ENCODE measurements around the gene GADD45A.
"Not testable (repeated sequence)": the region's sequence is repeated elsewhere in the genome, so short reads cannot be mapped to it uniquely, and the experiment has no call there.

The GADD45A gene

GRCh38 chr1:67653304-67653703 is 31.7 kb upstream of the GADD45A start:
- Mint-ChIP-seq H3K9me3 (no peaks in the 10 kb centered on the region), H3K36me3 (ENCODE audit: low read depth) (no peaks in the 10 kb centered on the region), H3K27ac (no peak overlapping the region), H3K4me3 (no peak overlapping the region), H3K27me3 (ENCODE audit: low read depth) (peaks cover 11% of the 10 kb centered on the region), H3K4me1 (ENCODE audit: low read depth) (no peaks in the 10 kb centered on the region)
- DNase-seq (ENCODE audit: low spot score): no peak

DNA sequence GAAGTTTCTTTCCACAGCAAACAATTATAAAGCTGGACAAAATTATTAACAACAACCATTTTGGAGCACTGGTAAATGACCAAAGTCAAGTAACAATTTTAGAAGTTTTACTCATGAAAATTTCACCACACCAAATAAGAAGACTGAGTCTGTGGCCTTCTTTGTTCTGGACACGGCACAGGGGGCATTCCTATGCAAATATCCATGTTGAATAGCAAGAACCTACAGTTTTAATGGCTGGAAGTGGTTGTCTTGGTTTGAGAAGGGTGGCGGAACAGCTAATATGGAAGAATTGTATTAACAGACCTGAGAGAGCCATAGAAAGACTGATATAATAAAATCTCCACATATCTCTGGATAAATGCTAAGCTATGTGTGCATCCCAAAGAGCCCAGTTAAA is 29.4 kb upstream of the GADD45A start:
- Mint-ChIP-seq H3K36me3 (ENCODE audit: low read depth) (no peaks in the 10 kb centered on the region), H3K9me3 (no peaks in the 10 kb centered on the region), H3K27ac (no peak overlapping the region), H3K4me3 (no peak overlapping the region), H3K27me3 (ENCODE audit: low read depth) (peaks cover 20% of the 10 kb centered on the region), H3K4me1 (ENCODE audit: low read depth) (no peaks in the 10 kb centered on the region)
- no peak for DNase-seq (ENCODE audit: low spot score)

DNA sequence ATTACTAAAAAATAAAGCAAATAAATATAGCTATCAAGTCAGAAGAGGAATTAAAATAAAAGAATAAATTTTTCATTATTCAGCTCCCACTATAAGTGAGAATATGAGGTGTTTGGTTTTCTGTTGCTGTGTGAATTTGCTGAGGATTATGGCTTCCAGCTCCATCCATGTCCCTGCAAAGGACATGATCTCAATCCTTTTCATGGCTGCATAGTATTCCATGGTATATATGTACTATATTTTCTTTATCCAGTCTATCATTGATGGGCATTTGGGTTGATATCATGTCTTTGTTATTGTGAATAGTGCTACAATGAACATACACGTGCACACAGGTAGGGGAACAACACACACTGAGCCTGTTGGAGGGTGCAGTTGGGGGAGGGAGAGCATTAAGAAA is 27.8 kb upstream of the GADD45A start:
- not testable (repeated sequence) for H3K9me3 Mint-ChIP-seq; H3K4me1 Mint-ChIP-seq (ENCODE audit: low read depth); H3K27ac Mint-ChIP-seq; H3K4me3 Mint-ChIP-seq; DNase-seq (ENCODE audit: low spot score); H3K36me3 Mint-ChIP-seq (ENCODE audit: low read depth)
- peaks cover 25% of the 10 kb centered on the region for H3K27me3 Mint-ChIP-seq (ENCODE audit: low read depth)

DNA sequence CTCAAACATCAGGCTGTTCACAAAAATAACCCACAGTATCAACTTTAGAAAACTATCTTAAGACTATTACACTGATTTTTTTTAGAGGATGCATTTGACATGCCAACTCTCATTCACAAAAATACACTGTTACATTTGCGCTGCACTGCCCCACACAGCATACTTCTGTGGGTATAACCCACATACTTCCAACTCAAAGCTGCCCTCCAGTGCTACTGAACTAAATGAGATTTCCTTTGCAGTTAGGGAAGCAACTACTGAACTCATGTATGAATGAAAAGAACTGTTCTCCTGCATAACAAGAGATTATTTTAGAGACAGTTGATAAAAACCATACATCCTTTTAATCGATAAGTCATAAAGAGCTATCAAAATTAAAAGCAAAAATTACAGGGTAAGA is 25.8 kb upstream of the GADD45A start:
- Mint-ChIP-seq H3K4me3 (no peak overlapping the region), H3K4me1 (ENCODE audit: low read depth) (no peaks in the 10 kb centered on the region), H3K27ac (no peak overlapping the region), H3K27me3 (ENCODE audit: low read depth) (peaks cover 25% of the 10 kb centered on the region), H3K9me3 (no peaks in the 10 kb centered on the region), H3K36me3 (ENCODE audit: low read depth) (no peaks in the 10 kb centered on the region)
- DNase-seq (ENCODE audit: low spot score): no peak

GRCh38 chr1:67662884-67663283 is 22.1 kb upstream of the GADD45A start:
- Mint-ChIP-seq H3K4me3 (no peak overlapping the region), H3K36me3 (ENCODE audit: low read depth) (no peaks in the 10 kb centered on the region), H3K27me3 (ENCODE audit: low read depth) (peaks cover 29% of the 10 kb centered on the region), H3K4me1 (ENCODE audit: low read depth) (no peaks in the 10 kb centered on the region), H3K27ac (no peak overlapping the region), H3K9me3 (no peaks in the 10 kb centered on the region)
- no peak for DNase-seq (ENCODE audit: low spot score)

DNA sequence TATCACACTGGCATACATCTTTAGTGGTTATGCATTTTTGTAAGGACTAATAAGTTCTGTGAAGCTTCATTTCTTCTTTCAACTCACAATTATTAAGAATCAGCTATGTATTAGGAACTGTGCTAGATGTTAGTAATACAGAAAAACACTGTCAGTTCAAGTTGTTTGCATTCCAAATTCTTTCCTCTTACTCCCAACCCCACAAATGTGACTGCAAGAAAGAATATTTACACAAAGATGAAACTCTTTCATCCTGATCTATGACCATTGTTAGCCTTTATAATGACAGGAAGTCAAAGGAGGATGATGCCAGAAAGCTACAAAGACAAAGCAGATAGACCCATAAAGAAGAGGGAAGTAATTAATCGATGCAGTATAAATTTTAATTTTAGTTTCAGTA is 21.0 kb upstream of the GADD45A start:
- Mint-ChIP-seq H3K4me3 (no peak overlapping the region), H3K27ac (no peak overlapping the region)

GRCh38 chr1:67665307-67665706 is 19.7 kb upstream of the GADD45A start:
- H3K4me3 Mint-ChIP-seq; DNase-seq (ENCODE audit: low spot score); H3K27ac Mint-ChIP-seq; H3K4me1 Mint-ChIP-seq (ENCODE audit: low read depth); H3K36me3 Mint-ChIP-seq (ENCODE audit: low read depth); H3K9me3 Mint-ChIP-seq: not testable (repeated sequence)
- H3K27me3 Mint-ChIP-seq (ENCODE audit: low read depth): peaks cover 32% of the 10 kb centered on the region

More for the DNA sequence above, 21.0 kb upstream of the GADD45A start:
- H3K27me3 Mint-ChIP-seq (ENCODE audit: low read depth): peaks cover 30% of the 10 kb centered on the region
- H3K4me1 Mint-ChIP-seq (ENCODE audit: low read depth): no peaks in the 10 kb centered on the region
- H3K9me3 Mint-ChIP-seq: no peaks in the 10 kb centered on the region
- no peaks in the 10 kb centered on the region for H3K36me3 Mint-ChIP-seq (ENCODE audit: low read depth)
- DNase-seq (ENCODE audit: low spot score): no peak

GRCh38 chr1:67666636-67667035 is 18.4 kb upstream of the GADD45A start:
- no peaks in the 10 kb centered on the region for H3K36me3 Mint-ChIP-seq (ENCODE audit: low read depth)
- no peaks in the 10 kb centered on the region for H3K9me3 Mint-ChIP-seq
- no peaks in the 10 kb centered on the region for H3K4me1 Mint-ChIP-seq (ENCODE audit: low read depth)

GRCh38 chr1:67668660-67669059 is 16.3 kb upstream of the GADD45A start:
- H3K36me3 Mint-ChIP-seq (ENCODE audit: low read depth): no peaks in the 10 kb centered on the region
- H3K4me1 Mint-ChIP-seq (ENCODE audit: low read depth): peaks cover 3% of the 10 kb centered on the region
- H3K4me3 Mint-ChIP-seq: no peak overlapping the region
- H3K27me3 Mint-ChIP-seq (ENCODE audit: low read depth): peaks cover 44% of the 10 kb centered on the region
- no peak for DNase-seq (ENCODE audit: low spot score)
- H3K9me3 Mint-ChIP-seq: no peaks in the 10 kb centered on the region
- no peak overlapping the region for H3K27ac Mint-ChIP-seq

More at GRCh38 chr1:67666636-67667035, 18.4 kb upstream of the GADD45A start:
- H3K27ac Mint-ChIP-seq: no peak overlapping the region
- no peak overlapping the region for H3K4me3 Mint-ChIP-seq
- peaks cover 36% of the 10 kb centered on the region for H3K27me3 Mint-ChIP-seq (ENCODE audit: low read depth)
- DNase-seq (ENCODE audit: low spot score): no peak

- no peak for DNase-seq (ENCODE audit: low spot score)
- no peak overlapping the region for H3K27ac Mint-ChIP-seq
- no peaks in the 10 kb centered on the region for H3K9me3 Mint-ChIP-seq
- H3K4me1 Mint-ChIP-seq (ENCODE audit: low read depth): peaks cover 24% of the 10 kb centered on the region
- peaks cover 39% of the 10 kb centered on the region for H3K27me3 Mint-ChIP-seq (ENCODE audit: low read depth)
- no peaks in the 10 kb centered on the region for H3K36me3 Mint-ChIP-seq (ENCODE audit: low read depth)
- no peak overlapping the region for H3K4me3 Mint-ChIP-seq
Measured at GRCh38 chr1:67672260-67672803, 12.7 kb upstream of the GADD45A start.

DNA sequence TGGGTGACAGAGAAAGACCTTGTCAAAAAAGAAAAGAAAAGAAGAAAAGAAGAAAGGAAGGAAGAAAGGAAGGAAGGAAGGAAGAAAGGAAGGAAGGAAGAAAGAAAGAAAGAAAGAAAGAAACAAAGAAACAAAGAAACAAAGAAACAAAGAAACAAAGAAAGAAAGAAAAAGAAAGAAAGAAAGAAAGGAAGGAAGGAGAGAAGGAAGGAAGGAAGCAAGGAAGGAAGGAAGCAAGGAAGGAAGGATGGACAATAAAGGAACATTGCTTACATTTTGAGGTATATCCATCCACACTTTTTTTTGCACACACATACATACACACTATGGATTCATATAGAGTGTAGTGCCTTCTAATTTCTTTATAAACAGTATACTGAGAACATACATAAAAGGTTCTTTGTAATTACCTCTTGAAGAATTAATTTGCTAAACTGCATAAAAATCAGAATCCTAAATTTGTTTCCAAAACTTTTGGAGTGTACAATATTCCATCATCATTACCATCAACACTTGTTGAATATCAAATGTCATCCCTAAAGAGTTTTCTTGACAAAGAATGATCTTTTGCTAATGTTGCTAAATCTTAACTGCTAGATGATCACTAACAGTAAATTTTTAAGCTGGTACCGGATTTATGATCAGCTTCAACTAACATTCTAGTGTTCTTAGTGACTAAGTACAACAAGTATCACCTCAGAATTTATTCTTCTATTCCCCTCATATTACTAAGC is 11.4 kb upstream of the GADD45A start:
- H3K9me3 Mint-ChIP-seq: no peaks in the 10 kb centered on the region
- H3K4me3 Mint-ChIP-seq: no peak overlapping the region
- peaks cover 24% of the 10 kb centered on the region for H3K4me1 Mint-ChIP-seq (ENCODE audit: low read depth)
- no peak for DNase-seq (ENCODE audit: low spot score)
- no peaks in the 10 kb centered on the region for H3K36me3 Mint-ChIP-seq (ENCODE audit: low read depth)
- H3K27ac Mint-ChIP-seq: no peak overlapping the region
- peaks cover 39% of the 10 kb centered on the region for H3K27me3 Mint-ChIP-seq (ENCODE audit: low read depth)

DNA sequence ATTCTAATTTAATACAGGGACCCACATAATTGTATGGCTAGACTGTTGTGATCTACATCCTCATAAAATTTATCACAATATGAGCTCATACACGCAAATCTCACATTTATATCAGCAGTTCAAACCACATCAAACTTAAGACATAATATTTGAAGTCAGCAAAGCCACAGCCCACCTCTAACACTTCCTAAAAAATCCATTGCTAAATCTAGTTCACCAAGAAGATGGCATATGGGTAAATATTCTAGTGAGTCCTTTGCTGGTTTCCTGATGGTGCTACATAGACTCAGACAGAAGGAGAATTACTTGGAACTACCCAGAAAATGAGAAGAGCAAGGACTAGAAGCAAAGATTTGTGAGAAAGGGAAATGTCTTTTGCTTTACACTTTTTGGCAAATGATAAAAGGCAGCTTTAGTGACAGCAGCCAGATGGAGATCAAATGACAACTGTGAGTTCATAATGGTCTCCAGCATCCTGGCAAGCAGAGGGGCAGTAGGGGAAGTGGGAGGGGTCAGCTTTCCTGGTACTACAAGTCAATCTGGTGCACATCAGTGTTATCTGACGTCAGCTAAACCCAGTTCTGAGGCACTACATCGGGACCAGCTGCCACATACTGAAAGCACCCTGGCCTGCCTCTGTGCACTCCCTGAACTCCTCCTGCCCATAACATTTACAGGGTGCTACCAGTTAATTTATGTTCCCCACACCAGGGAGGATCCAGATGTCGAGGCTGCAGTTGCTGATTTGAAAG is 10.6 kb upstream of the GADD45A start:
- Mint-ChIP-seq H3K9me3 (no peaks in the 10 kb centered on the region), H3K4me3 (peak overlapping the region; percentile 30), H3K27me3 (ENCODE audit: low read depth) (peaks cover 37% of the 10 kb centered on the region), H3K36me3 (ENCODE audit: low read depth) (no peaks in the 10 kb centered on the region), H3K4me1 (ENCODE audit: low read depth) (peaks cover 24% of the 10 kb centered on the region), H3K27ac (peak overlapping the region; percentile 67)
- DNase-seq (ENCODE audit: low spot score): peak; percentile 39

DNA sequence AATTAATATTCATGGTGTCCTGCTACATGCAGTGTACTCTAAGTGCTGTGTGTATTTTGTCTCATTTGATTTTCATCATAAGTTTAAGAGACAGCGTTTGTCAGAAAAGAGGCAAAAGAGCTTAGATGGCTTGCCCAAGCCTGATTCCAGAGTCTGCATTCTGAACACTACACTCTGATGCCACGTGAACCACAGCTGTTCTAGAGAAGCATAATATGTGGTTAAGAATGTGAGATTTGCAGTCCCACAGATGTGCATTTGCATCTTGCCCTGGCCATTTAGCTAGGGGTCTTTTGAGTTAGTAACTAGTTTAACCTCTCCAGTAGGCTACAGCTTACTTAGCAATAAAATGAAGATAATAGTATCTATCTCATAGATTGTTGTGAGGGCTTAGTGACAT is 9.2 kb upstream of the GADD45A start:
- DNase-seq (ENCODE audit: low spot score): no peak
- H3K27me3 Mint-ChIP-seq (ENCODE audit: low read depth): peaks cover 26% of the 10 kb centered on the region
- peaks cover 24% of the 10 kb centered on the region for H3K4me1 Mint-ChIP-seq (ENCODE audit: low read depth)
- no peak overlapping the region for H3K4me3 Mint-ChIP-seq
- H3K27ac Mint-ChIP-seq: no peak overlapping the region
- H3K36me3 Mint-ChIP-seq (ENCODE audit: low read depth): no peaks in the 10 kb centered on the region
- H3K9me3 Mint-ChIP-seq: no peaks in the 10 kb centered on the region

DNA sequence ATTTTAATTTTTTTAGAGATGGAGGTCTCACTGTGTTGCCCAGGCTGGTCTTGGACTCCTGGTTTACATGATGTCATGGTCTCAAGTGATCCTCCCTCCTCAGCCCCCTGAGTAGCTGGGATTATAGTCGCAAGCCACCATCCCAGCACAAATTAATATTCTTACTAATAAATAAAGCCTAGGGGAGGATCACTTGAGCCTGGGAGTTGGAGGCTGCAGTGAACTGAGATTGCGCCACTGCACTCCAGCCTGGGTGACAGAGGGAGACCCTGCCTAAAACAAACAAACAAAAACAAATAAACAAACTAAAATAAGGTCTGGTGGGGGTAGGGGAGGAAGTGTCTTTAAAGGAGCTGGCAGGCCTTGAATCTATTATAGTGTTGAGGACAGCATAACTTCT is 8.7 kb upstream of the GADD45A start:
- Mint-ChIP-seq H3K9me3 (no peaks in the 10 kb centered on the region), H3K27me3 (ENCODE audit: low read depth) (peaks cover 23% of the 10 kb centered on the region), H3K4me1 (ENCODE audit: low read depth) (peaks cover 24% of the 10 kb centered on the region), H3K27ac (no peak overlapping the region), H3K36me3 (ENCODE audit: low read depth) (no peaks in the 10 kb centered on the region), H3K4me3 (no peak overlapping the region)
- DNase-seq (ENCODE audit: low spot score): no peak
